HG02885 (cell line): ENCODE results near the gene PROSER2.

Experiments used
- ATAC-seq: cut with Tn5 transposase; IDR thresholded peaks from one replicate; pipeline ENCODE4 v1.9.1; 2021; ENCODE audit warnings: mild to moderate bottlenecking; ENCODE audit not compliant: unreplicated experiment, poor library complexity

The PROSER2 gene, protein sequence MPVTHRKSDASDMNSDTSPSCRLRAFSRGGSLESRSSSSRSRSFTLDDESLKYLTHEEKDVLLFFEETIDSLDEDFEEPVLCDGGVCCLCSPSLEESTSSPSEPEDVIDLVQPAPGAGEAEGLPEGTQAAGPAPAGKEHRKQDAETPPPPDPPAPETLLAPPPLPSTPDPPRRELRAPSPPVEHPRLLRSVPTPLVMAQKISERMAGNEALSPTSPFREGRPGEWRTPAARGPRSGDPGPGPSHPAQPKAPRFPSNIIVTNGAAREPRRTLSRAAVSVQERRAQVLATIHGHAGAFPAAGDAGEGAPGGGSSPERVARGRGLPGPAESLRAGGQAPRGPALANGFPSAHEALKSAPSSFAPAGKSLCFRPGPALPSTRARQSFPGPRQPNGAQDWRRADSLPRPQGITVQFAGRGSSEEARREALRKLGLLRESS

DNA sequence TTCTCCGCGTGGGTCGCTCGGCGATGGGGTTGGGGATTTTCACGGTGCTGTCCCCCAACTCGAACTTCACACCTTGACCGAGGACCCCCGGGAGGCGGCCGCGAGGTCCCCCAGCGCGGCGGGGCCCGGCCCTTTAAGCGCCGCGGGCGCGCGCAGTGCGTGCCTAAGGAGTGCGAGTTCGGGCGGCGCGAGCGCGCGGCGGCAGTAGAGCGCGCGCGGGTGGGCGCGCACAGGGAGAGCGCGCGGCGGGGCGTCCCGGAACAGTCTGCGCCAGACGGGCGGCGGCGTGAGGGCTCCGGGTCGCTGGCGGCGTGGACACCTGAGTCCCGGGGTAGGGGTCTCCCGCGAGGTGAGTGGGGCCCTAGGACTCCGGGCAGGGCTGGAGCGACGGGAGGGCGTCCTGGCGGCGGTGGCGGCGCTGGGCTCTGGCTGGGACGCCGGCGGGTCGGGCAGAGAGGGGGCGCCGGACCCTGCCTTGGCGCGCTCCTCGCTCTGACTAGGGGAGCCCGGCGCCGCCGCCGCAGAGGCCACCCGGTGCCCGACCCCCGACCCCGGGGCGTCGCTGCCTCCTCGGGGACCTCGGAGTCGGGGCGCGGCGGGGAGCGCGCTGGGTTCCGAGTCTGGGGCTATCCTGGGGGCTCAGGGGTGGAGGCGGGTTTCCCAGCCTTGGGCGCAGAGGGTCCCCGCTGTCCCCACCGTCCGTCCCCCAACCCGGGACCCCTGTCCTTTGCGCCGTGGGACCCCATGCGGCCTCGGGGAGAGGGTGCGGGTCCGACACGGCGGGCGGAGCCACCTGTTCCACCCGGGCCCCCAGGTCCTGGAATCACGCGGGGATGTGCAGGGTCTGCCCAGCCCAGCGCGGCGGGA is at the start of gene PROSER2:
Gene PROSER2 (plus strand): TSS at position 235 of the 867 bp plus-strand sequence. CDS start 28,722 bp downstream, outside the sequence.
- peak; percentile 60 for ATAC-seq

DNA sequence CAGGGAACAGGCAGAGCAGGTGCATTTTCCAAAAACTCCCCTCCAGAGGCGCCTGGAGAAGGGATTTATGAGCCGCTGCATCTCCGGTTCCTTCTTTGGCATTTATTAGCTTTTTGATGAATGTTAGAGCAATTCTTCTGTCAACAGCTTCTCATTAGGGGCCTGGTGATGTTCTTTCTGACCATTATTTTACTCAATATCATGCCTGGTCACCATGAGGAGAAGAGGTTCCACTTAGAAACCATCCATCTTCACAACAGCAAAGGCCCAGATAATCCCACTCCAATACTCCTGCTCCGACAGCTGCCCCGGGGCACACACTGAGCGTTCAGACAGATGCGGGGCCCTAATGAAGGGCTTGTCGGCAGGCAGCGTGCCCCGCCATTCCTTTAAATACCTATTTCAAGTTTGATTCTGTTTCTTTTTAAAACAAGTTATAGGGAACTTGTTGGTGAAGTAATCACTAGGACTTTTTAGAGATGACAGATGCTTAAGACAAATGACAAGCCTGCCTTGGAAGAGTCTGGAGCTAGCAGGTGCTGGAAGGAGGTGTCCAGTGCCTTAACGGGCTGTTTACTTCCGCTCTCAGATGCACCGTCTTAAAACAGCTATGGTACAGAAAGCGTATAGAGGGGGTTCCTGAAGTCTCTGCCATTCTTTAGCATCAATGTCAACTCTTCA is 49.3 kb upstream of the PROSER2 start:
- no peak for ATAC-seq

DNA sequence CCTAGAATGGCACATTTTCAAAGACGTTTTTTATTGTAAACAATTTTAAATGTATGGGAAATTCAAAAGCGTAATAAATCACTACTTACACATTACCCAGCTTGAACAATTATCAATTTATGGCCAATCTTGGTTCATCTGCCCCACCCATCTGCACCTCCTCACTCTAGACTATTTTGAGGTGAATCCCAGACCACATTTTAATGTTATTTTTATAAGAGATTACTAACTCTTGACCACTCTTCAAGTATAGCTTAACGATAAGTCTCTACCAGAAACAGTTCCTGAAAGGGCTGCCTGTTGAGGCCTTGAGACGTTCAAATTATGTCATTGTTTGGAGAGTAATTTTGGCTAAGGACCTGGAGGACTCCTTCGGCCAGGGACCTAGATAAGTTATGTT is 47.7 kb upstream of the PROSER2 start:
- ATAC-seq = no peak

DNA sequence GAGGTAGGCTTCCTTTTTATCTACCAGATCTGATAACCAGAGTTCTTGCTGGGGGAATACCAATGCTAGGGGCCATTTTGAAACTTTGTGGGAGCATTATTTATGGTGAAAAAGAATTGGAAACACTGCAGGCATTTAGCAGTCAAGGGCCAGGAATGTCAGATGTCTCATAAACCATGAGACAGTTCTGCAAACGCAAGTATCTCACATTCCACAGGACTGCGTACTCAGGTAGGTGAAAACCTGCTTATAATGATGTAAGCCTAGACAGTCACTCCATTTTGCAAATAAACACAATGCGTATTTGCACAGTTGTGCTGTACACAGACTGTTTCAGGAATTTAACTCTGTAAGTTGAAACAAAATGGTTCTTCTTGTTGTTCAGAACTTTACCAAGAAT is 47.1 kb upstream of the PROSER2 start:
- ATAC-seq = no peak

DNA sequence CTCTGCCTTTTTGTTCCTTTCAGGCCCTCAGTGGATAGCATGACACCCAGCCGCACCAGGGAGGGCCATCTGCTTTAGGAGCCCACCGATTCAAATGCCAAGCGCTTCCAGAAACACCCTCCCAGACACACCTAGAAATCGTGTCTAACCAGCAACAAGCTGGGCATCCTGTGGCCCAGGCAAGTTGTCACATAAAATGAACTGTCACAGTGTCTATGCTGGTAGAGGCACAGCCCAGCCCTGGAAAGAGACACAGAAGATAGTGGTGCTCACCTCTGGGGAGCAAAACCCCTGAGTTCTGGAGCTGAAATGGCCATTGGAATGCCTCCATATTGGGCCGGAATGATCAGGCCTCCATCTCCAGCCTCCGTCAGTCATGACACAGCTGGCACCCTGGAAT is 42.0 kb upstream of the PROSER2 start:
- no peak for ATAC-seq

DNA sequence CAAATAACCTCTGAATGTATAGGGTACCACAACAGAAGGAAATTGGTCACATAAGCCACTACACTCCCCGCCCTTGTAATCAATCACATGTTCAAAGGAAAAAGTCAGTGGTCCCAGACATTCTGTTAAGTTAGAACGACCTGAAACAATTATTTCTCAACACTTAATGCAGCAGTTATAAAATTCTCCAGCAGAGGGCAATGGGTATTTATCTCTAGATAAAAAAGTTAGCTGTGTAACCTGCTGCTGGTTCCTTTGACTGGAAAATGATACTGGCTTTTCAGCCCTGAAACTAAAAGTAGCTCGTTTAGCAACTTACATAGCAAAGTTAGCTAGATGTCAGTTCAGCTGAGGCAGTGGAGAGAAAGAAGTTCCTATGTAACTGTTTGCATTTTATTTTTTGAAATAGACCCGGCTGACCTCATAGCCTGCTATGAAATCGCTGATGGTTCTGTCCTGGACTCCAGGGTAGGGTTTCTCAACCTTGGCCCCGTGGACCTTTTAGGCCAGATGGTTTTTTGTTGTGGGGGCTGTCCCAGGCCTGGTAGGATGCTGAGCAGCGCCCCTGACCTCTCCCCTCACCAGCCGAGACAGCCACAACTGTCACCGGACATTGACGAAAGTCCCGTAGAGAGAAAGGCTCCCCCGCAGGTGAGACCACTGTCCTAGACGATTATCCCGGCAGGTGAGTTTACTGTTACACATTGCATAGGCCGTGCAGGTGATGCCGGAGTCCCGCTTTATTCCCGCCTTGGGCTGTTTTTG is 40.2 kb upstream of the PROSER2 start:
- peak; percentile 64 for ATAC-seq

DNA sequence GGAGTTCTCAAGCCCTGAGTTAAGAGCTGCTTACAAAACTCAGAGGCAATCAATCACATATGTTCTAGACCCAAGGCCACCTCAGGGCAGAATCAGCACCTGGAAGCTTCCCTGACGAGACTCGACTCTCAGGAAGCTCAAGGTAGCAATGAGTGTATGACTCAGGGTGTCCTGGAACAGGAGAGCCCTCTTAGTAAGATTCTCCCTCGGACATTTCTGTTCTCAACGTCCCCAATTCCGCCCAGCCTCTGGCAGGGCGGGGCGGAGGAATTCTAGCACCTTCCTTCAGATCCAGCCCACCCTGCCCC is 39.6 kb upstream of the PROSER2 start:
- ATAC-seq = no peak

DNA sequence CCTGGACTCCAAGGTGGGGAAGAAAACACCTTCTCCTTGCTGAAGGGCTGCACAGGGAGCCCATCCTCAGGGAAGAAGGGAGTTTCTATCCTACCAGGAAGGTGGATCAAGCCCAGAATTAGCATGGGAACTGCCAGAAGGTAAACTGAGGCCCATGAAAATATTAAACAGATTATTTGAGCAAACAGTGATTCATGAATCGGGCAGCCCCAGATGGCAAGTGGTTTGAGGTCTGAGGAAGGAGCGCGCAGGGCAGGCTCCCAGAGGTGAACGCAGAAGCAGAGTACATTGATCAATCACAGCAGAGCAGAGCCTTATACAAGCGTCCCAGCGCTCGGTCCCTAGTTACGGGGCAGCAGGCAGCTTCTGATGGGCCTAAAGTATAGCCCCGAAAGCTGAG is 35.8 kb upstream of the PROSER2 start:
- no peak for ATAC-seq

DNA sequence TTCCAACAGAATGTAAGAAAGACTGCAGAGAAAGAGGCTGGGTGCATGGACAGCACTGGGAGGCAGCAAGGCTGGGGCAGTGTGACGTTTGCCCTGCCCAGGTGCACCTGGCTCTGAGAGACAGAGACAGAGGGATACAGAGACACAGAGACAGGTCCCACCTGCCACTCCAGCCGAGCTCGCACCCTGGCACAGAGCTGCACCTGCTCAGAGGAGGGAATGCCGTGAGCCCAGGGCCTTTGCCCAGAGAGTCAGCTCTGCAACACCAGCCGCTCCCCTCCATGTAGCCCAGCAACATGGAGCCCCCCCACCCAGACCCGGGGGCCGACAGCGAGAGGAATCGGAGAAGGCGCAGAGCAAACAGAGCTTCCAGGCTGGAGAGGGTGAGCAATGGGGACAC is 35.3 kb upstream of the PROSER2 start:
- no peak for ATAC-seq

DNA sequence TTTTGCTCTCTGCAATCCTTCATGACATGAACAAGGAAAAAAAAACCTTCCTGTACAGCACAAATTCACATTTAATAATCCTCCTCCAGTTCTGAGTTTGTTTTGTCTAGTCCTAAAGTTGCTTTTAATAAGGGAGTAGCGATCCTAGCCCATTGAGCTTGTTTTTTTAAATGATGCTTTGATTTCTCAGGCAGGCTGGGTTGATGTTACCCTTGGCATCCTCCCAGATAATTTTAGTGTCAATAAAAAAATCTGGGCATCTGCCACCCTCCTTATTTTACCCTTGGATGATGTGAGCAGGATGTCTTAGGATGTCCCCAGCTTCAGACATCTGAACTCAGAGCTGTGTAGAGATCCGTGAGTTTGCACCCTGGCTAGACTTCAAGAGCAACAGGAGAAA is 33.9 kb upstream of the PROSER2 start:
- ATAC-seq = no peak

DNA sequence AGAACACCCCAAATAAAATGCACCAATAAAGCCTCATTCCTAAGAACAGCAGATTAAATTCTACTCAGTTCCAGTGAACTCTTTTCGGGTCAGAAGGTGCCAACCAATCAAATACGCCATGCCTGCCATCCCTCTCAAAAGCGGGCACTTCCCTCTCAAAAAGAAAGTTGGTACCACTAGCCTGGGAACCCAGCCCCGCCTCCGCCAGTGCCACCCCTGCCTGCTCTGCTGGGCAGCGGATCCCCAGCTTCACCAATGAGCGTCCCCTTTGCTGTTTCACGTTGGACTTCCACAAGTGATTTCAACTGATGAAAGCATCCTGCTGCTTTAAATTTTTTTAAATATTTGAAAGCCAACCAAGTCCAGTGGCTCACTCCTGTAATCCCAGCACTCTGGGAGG is 33.2 kb upstream of the PROSER2 start:
- no peak for ATAC-seq

DNA sequence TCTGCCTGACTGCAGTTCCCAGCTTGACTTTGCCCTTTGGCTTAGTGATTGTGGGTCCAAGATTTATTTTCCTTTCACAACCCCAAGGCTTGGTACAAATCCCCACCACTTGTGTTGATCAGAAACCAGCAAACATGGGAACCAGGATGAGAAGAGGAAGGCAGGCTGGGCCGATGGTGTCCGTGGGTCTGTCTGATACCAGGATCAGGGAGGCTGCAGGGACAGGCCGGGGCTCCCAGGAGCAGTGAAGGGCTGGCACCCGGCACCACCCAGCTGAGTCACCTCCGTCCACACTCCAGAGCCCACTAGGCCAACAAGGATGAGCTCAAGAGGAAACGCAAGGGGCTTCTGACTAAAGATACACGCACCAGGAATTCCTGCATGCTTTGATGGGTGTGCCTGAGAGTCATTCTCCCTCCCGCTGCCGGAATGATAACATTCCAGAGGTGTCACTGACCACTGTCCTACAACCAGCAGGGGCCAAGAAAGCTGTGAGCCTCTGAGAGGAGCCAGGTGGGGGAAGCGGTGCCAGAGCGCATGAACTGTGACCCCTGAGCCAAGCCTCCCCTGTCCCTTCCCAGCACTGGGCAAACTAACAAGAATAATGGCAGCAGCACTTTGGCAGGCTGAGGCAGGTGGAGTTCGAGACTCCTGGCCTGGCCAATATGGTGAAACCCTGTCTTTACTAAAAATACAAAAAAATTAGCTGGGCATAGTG is 29.2 kb upstream of the PROSER2 start:
- ATAC-seq = no peak

DNA sequence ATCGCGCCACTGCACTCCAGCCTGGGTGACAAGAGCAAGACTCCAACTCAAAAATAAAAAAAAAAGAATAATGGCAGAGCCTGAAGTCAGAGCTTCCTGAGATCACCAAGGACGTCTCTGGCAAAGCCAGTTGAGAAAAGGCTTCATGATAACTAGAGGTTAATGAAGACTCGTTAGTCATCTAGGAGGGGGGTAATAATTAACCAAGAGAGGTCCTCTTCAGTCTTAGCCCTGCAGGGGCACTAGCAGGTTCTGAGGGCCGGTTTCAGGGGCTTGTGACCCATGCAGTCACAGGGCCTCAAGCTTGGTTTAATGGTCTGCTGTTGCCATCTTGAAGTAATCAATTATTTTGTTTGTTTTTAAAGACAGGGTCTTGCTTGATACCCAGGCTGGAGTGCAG is 28.6 kb upstream of the PROSER2 start:
- ATAC-seq = no peak

DNA sequence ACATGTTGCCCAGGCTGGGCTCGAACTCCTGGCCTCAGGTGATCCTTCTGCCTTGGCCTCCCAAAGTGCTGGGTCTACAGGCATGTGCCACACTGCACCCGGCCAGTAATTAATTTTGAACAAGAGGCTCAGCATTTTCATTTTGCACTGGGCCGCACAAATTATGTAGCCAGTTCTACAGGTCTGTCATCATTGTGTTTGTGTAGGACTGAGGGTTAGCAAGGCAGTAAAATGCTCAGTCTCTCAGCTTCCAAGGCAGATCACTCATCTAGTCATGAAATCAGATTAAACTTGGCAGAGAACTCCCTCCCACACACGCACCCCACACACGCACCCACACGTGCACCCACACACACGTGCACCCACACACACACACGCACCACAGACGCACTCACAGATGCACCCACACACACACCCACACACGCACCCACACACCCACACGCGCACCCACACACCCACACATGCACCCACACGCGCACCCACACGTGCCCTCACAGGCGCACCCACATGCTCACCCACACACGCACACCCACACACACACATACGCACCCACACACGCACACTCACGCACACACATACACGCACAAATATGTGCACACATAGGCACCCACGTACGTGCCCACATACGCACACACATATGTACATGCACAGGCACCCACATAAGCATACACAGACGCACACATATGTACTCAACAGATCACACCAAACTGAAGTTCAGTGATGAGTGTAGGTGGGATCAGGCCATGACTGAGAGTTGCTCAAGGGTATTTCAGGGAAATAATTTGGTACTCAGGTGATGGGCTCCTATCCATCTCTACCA is 27.8 kb upstream of the PROSER2 start:
- no peak for ATAC-seq

DNA sequence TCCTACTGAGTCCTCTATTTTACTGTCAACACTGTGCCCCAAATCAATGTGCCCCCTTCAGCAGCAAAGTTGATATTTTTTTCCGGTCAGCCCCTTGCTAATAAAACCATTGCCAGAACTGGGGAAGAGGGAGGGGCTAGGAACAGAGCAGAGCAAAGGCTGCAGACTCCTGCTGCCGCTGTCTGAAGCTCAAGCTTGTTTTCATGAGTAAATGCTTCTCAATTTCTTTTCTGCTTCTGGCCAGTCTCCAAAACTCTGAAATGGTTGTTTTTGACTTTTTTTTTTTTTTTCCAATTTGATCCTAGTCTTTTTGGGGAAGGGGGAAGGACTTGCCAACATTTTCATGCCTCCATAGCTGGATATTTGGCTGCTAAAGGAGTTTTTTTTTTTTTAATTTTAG is 26.7 kb upstream of the PROSER2 start:
- no peak for ATAC-seq

DNA sequence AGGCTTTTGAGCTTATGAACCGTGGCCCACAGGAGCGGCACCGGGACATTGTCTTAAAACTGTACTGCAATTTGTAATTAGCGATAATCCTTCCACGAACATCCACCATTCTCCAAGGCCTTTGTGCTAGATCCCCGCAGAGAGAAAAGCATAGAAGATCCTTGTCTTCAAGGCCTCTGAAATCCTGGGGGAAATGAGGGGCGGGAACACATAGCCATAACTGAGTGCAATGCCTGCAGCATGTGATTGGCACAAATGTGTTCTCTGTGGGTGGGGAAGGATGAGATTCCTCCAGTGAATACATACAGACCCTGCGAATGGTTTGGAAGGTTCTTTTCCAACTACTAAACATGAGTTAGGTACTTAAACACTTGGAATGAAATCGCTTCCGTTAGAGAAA is 25.9 kb upstream of the PROSER2 start:
- no peak for ATAC-seq

DNA sequence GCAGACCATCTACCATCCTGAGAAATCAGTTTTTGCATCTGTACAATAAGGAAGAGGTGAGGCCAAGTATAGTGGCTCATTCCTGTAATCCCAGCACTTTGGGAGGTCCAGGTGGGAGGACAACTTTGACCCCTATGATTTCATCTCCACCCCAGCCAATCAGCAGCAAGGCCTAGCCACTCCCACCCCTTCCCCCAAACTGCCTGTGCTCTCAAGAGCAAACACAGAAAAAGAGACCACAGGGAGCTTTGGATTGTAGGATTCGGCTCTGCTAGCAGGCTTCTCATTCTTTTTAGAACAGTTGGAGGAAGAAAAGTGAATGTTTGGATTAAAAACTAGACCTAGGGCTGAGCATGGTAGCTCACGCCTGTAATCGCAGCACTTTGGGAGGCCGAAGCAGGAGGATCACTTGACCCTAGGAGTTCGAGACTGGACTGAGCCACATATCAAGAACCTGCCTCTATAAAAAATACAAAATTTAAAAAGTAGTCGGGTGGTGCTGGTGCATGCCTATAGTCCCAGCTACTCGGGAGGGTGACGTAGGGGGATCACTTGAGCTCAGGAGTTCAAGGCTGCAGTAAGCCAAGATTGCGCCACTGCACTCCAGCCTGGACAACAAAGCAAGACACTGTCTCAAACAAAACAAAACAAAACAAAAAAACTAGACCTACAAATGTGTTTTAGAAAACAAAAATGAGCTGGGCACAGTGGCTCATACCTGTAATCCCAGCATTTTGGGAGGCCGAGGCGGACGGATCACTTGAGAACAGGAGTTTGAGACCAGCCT is 25.1 kb upstream of the PROSER2 start:
- no peak for ATAC-seq
